NCI-H187 (cell line): ENCODE measurements around the gene IGSF11.

Experiments used
- DNase-seq, 2 experiments: peaks; one replicate each; lab custom pipeline; 2025; lab: John Stamatoyannopoulos, UW

The IGSF11 gene

GRCh38 chr3:118948146-118948545 lies 86.5 kb downstream of the IGSF11 start:
- no peak for DNase-seq

- no peak for DNase-seq
Measured at GRCh38 chr3:118946449-118946848, 88.2 kb downstream of the IGSF11 start.

- no peak for DNase-seq
Measured at GRCh38 chr3:118945834-118946233, 88.8 kb downstream of the IGSF11 start.

- DNase-seq = no peak
Measured at GRCh38 chr3:118943597-118943996, 91.0 kb downstream of the IGSF11 start.

GRCh38 chr3:118942671-118943070 lies 92.0 kb downstream of the IGSF11 start:
- no peak for DNase-seq

- no peak for DNase-seq
Measured at GRCh38 chr3:118942195-118942594, 92.5 kb downstream of the IGSF11 start.

- DNase-seq = no peak
Measured at GRCh38 chr3:118941236-118941635, 93.4 kb downstream of the IGSF11 start.

- DNase-seq = no peak
Measured at GRCh38 chr3:118938183-118938961, 96.3 kb downstream of the IGSF11 start.

GRCh38 chr3:118936811-118937210 lies 97.8 kb downstream of the IGSF11 start:
- no peak for DNase-seq

GRCh38 chr3:118932822-118933558 lies 101.7 kb downstream of the IGSF11 start:
- no peak for DNase-seq

GRCh38 chr3:118931996-118932395 lies 102.7 kb downstream of the IGSF11 start:
- DNase-seq = no peak

GRCh38 chr3:118927449-118927848 lies 107.2 kb downstream of the IGSF11 start:
- DNase-seq = no peak

GRCh38 chr3:118912188-118912587 lies 122.5 kb downstream of the IGSF11 start:
- DNase-seq = no peak

GRCh38 chr3:118910332-118910731 lies 124.3 kb downstream of the IGSF11 start:
- no peak for DNase-seq

- no peak for DNase-seq
Measured at GRCh38 chr3:118909763-118910162, 124.9 kb downstream of the IGSF11 start.

GRCh38 chr3:118907909-118908308 lies 126.7 kb downstream of the IGSF11 start:
- DNase-seq = no peak

- DNase-seq = no peak
Measured at GRCh38 chr3:118900737-118901525, 133.7 kb downstream of the IGSF11 start.

GRCh38 chr3:118890206-118890605 lies 144.4 kb downstream of the IGSF11 start:
- DNase-seq = no peak

GRCh38 chr3:118889691-118890090 lies 145.0 kb downstream of the IGSF11 start:
- no peak for DNase-seq

GRCh38 chr3:118886708-118887107 lies 147.9 kb downstream of the IGSF11 start:
- no peak for DNase-seq

GRCh38 chr3:118884748-118885206 lies 149.9 kb downstream of the IGSF11 start:
- peak; percentile 34 to 56 for DNase-seq

GRCh38 chr3:118882353-118882947 lies 152.2 kb downstream of the IGSF11 start:
- peak; percentile 29 to 63 for DNase-seq
